Renal pelvis (tissue), 12 donors: ENCODE results near the gene MED15. TPM values are rescaled to one million over a fixed set of nuclear protein-coding genes. Genes with fewer than 3 reads are reported as not detected.
"Not testable (repeated sequence)": the region's sequence is repeated elsewhere in the genome, so short reads cannot be mapped to it uniquely, and the experiment has no call there.

Experiments used
- DNase-seq: peaks from one replicate; pipeline ENCODE4 v3.0.0-alpha.2; 2013
- long read RNA-seq, 16 experiments: transcript quantifications; one replicate each; lab custom pipeline, GENCODE V29; 2026
- polyA plus RNA-seq, 3 donors: library from polyadenylated mRNA; unstranded; fragments of 120-200 nt; gene quantifications; one replicate each; pipeline ENCODE4 v1.2.1, GENCODE V29; 2013; ENCODE audit not compliant: insufficient read length in 3 of 3

MED15 gene
- polyA plus RNA-seq = 10 to 100 TPM; 45.7 to 62.9 (median 61.4) TPM
- long read RNA-seq, donor 1, transcript MED15-202 (17 exons, 3,252 nt) = major isoform, 5 of 41 reads
- long read RNA-seq, donor 1, partial matches to known transcripts = 33 of 41 reads
- long read RNA-seq, donor 1, other reads (novel, unspliced or antisense) = 0 of 41 reads
- long read RNA-seq, donor 2, partial matches to known transcripts = 77 of 86 reads
- long read RNA-seq, donor 2, other reads (novel, unspliced or antisense) = 0 of 86 reads
- long read RNA-seq, donor 3, partial matches to known transcripts = 32 of 34 reads
- long read RNA-seq, donor 3, other reads (novel, unspliced or antisense) = 0 of 34 reads
- long read RNA-seq, donor 4, partial matches to known transcripts = 42 of 51 reads
- long read RNA-seq, donor 4, other reads (novel, unspliced or antisense) = 0 of 51 reads
- long read RNA-seq, donor 5, partial matches to known transcripts = 10 of 14 reads
- long read RNA-seq, donor 5, other reads (novel, unspliced or antisense) = 0 of 14 reads
- long read RNA-seq, donor 6, partial matches to known transcripts = 53 of 64 reads
- long read RNA-seq, donor 6, other reads (novel, unspliced or antisense) = 0 of 64 reads
- long read RNA-seq, donor 7, transcript MED15-222 (9 exons, 2,733 nt) = major isoform, 6 of 60 reads
- long read RNA-seq, donor 7, partial matches to known transcripts = 53 of 60 reads
- long read RNA-seq, donor 7, other reads (novel, unspliced or antisense) = 0 of 60 reads
- long read RNA-seq, donor 8, partial matches to known transcripts = 26 of 32 reads
- long read RNA-seq, donor 8, other reads (novel, unspliced or antisense) = 0 of 32 reads
- long read RNA-seq, donor 9, partial matches to known transcripts = 58 of 65 reads
- long read RNA-seq, donor 9, other reads (novel, unspliced or antisense) = 0 of 65 reads
- long read RNA-seq, donor 10, partial matches to known transcripts = 58 of 63 reads
- long read RNA-seq, donor 10, other reads (novel, unspliced or antisense) = 0 of 63 reads
- long read RNA-seq, donor 11, partial matches to known transcripts = 35 of 43 reads
- long read RNA-seq, donor 11, other reads (novel, unspliced or antisense) = 0 of 43 reads
- long read RNA-seq, donor 12, transcript MED15-202 (17 exons, 3,252 nt) = major isoform, 5 of 78 reads
- long read RNA-seq, donor 12, transcript MED15-201 (18 exons, 3,351 nt) = major isoform, 5 of 78 reads
- long read RNA-seq, donor 12, partial matches to known transcripts = 66 of 78 reads
- long read RNA-seq, donor 12, other reads (novel, unspliced or antisense) = 0 of 78 reads
- long read RNA-seq, donor 13, partial matches to known transcripts = 17 of 25 reads
- long read RNA-seq, donor 13, other reads (novel, unspliced or antisense) = 0 of 25 reads
- long read RNA-seq, donor 14, partial matches to known transcripts = 111 of 118 reads
- long read RNA-seq, donor 14, other reads (novel, unspliced or antisense) = 0 of 118 reads
- long read RNA-seq, donor 15, partial matches to known transcripts = 67 of 76 reads
- long read RNA-seq, donor 15, other reads (novel, unspliced or antisense) = 0 of 76 reads
- long read RNA-seq, donor 16, transcript MED15-201 (18 exons, 3,351 nt) = major isoform, 7 of 52 reads
- long read RNA-seq, donor 16, partial matches to known transcripts = 39 of 52 reads
- long read RNA-seq, donor 16, other reads (novel, unspliced or antisense) = 0 of 52 reads

- DNase-seq = peak; percentile 87
These were observed at the start of gene MED15 for GRCh38 chr22:20507253-20508066. Gene MED15 (plus strand): TSS chr22:20507610. CDS start chr22:20507679, 69 bp downstream.

DNA sequence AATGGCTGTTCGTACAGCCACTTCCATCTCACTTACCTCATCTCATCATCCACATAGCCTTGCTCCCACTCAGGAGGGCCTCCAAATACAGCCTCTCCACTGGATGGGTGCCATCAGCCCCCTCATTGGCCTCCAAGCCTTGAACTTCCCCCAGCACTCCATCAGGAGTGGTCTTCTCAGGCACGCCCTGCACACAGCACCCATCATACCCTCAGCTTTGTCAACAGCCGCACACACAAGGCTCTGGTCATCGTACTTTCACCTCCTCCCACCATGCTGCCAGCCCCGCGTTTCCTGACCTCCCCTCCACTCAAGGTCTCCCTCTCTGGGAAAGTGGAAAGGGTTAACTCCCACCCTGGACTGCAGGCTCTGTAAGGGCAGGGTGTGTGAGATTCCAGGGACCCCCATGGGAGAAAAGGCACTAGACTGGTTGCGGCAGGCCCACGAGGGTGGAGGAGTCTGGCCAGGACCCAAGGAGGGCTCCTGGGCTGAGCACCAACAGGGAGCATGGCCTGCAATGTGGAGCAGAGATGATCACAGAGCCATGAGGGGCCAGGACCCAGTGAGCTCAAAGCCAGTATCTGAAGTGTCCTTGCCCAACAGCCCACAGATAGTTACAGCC lies 48.8 kb upstream of the MED15 start:
- no peak for DNase-seq

GRCh38 chr22:20459152-20459542 lies 48.3 kb upstream of the MED15 start:
- DNase-seq = no peak

GRCh38 chr22:20459862-20460261 lies 47.5 kb upstream of the MED15 start:
- no peak for DNase-seq

GRCh38 chr22:20463324-20464095 lies 43.9 kb upstream of the MED15 start:
- no peak for DNase-seq

DNA sequence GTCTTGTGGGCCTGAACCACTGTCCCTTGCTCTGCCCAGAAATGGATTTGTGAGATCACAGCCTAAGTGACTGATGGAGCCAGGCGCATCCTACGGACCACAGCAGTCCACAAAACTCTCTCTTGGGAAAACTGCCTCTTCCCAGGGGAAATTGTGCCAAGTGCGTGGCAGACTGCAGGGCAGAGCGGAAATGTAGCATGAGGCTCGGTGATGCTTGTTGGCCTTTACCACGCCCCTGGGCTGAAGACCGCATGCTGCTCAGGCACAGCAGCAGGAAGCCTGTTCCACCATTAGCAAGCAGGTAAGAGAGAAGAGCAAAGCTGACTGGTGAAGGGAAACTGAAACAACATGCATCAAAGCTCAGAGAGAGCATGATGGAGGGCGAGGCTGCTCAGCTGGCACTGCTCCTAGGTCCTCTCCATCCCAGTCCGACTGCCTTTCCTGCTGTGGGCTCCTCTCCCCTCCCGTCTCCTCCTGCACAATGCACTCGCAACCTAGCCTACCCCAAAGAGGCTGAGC lies 43.3 kb upstream of the MED15 start:
- no peak for DNase-seq

DNA sequence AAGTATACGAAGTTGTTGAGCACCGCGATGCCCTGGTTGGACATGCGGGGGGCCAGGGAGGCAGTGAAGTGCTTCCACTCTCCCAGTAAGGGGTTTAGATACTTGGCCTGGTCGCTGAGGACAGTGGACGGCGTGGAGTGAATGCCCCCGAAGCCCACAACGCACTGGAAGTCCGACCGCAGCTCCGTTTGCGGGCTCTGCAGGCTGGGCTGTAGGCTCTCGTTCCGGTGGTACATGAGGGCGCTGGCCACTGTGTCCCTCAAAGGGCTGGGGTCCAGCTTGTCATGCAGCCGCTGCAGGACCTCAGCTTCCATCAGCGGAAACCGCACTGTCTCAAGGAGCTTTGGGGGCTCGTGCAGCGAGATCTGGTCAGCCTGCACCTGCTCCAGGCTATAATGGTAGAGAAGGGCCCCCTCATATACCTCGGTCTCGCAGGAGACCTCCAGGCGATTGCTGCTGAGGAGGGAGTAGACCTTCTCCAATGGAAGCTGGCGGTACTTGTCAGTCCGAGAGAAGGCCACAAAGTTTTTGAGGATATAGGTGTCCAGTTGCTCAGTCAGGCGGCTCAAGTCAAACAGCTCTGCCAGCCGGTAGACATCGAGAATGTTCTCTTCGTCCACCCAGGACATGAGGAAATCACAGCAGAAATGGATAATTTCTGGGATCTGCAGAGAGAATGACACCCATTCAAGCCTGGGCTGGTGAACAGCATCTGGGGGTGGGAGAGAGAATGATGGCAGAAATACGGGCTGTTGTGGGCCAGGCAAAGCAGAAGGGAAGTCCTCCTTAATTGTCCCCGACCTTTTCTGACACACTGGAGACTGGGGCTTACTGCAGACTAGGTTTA lies 42.3 kb upstream of the MED15 start:
- no peak for DNase-seq

DNA sequence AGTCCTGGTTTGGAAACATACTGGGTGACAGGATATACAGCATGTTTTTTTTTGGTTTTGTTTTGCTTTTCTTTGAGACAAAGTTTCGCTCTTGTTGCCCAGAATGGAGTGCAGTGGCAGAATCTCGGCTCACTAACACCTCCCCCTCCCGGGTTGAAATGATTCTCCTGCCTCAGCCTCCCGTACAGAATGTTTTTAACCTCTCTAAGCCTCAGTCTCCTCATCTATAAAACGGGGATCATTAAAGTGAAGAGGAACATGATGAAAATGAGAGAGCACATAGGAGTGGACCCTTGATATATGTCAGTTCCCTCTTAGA lies 41.7 kb upstream of the MED15 start:
- no peak for DNase-seq

DNA sequence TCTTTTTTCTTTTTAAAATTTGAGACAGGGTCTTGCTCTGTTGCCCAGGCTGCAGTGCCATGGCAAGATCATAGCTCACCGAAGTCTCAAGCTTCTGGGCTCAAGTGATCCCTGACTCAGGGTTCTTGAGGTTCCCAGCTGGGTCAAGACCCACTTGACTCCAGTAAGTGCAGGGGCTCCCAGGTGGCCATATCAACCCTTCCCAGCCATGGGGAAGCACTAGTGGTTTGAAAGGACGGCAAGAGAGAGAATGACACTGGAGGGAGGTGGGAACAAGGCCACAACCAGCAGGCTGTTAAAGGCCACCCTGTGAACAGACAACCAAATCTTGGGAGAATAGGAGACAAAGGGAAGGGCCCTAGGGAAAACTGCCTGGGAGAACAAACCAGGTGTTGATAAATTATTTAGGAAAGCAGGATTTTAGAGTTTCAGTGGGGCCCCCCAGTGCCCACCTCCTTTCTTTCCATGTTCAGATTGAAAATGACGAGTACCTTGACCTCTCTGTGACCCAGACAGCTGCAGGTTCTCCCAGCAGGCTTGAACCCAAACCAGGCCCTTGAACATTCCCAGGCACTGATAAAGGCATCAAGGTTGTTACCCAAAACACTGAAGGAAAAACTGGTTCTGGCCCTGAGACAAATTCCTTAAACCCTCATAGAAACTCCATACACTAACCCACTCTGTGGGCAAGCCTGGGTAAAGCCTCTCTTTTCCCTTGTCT lies 40.6 kb upstream of the MED15 start:
- DNase-seq = no peak

GRCh38 chr22:20469110-20469868 lies 38.1 kb upstream of the MED15 start:
- no peak for DNase-seq

DNA sequence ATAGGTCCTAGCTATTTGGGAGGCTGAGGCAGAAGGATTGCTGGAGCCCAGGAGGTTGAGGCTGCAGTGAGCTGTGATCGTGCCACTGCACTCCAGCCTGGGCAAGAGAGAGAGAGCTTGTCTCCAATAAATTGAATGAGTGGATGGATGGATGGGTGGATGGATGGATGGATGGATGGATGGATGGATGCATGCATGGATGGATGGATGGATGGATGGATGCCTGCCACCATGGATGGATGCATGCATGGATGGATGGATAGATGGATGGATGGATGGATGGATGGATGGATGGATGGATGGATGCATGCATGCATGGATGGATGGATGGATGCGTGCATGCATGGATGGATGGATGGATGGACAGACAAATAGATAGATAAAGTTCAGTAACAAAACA lies 36.9 kb upstream of the MED15 start:
- not testable (repeated sequence) for DNase-seq

DNA sequence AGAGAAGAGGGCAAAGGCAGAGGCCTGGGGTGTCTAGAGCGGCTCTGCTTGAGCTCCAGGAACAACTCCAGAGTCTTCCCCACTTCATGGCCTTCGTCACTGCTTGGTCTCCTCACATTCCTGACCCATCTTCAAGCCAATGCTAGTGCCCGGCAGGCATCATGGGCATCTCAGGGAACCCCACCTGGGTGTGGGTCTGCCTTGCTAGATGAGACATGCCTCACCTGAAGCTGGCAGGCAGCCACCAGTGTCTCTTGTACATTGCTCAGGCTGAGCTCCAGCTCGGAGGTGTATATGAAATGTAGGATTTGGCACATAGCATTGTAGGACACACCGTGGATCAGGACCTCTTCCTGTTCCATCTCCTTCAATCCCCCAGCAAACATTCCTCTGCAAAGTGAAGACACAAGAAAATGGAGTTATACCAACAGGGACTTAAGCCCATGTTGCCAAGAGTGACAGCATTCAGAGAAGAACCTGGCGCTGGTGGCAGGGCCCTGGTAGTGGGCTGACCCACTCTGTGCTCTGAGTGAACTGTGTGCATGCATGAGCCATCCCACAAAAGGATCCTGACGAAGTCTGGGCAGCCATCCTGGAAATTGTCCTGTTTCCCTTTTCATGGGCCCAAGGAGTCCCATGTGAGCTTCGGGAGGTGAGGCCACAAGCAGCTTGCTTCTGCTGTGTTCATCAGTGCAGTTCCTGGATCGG lies 36.1 kb upstream of the MED15 start:
- DNase-seq = no peak

GRCh38 chr22:20472629-20473442 lies 34.6 kb upstream of the MED15 start:
- no peak for DNase-seq

DNA sequence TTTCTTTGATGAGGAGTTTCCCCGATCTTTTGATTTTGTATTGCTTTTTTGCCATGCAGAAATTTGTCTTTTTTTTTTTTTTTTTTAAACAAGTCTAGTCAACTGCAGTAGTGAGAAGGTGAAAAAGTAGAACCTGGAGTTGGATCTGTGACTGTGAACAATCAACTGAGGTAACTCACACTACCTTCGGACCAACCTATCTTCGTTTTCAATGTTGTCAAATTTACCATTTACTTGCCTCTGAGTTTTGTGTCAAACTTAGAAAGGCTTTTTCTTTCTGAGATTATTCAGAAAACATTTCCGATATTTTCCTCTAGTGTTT lies 32.3 kb upstream of the MED15 start:
- DNase-seq = no peak

- DNase-seq = not testable (repeated sequence)
These were observed 31.8 kb upstream of the MED15 start for GRCh38 chr22:20475569-20475968.
